Heart left ventricle (tissue), 13 donors: Measurements from ENCODE around the gene NKIRAS1.
"Not testable (repeated sequence)": the region's sequence is repeated elsewhere in the genome, so short reads cannot be mapped to it uniquely, and the experiment has no call there.

Source experiments
- CTCF ChIP-seq, 12 donors: fragments of 200-600 bp; sonication (generic) in 4 of 12; IDR thresholded peaks; one replicate each; pipeline versions ENCODE4 v1.5.0 to v1.8.0; 2018 to 2022; ENCODE audit warnings: antibody characterized with exemption in 12 of 12, mild to moderate bottlenecking in 5 of 12
- POLR2A ChIP-seq, 2 donors: fragments of 450-650 bp; IDR thresholded peaks; one replicate each; pipeline ENCODE4 v1.6.1; 2017; ENCODE audit warnings: antibody characterized with exemption in 2 of 2, mild to moderate bottlenecking in 2 of 2, moderate library complexity in 2 of 2
- donor health status: ischemic (EF 13 %, LVEDD 7.1; RV severe dilation, severe dysfunction).
- donor health status: DM: no; HTN: yes; CAD: no.
- donor health status: DM: no; HTN: no; CAD: no.
- donor health status: ischemic (EF 25% LVEDD 6.9; RV normal size, moderate dysfunction).
- donor health status: ischemic (EF 25% LVEDD 5.7; RV mildly dilated, moderate dysfunction).
- donor health status: ischemic (EF 35%, LVEDD 5.7; RV mildly dilated, moderate dysfunction).
- donor health status: nonischemic (EF 11% LVEDD 7.7; RV severe dilation, severe dysfunction).
- donor health status: DM: yes; HTN: yes; CAD: no.
- donor health status: PGD.
- donor health status: ischemic (EF 29% LVEDD 5.4; RV normal size, mild dysfunction).
- donor health status: nonischemic (EF 23%, LVEDD 6.1; RV moderate dilation, normal function).

GRCh38 chr3:23918331-23918730 lies 1.5 kb upstream of the NKIRAS1 start:
- not testable (repeated sequence) for TF ChIP-seq POLR2A, CTCF (IDR thresholded peaks at IDR 0.05)
